GM21717 (cell line): ENCODE data around the gene TEX12.
"Not testable (repeated sequence)": the region's sequence is repeated elsewhere in the genome, so short reads cannot be mapped to it uniquely, and the experiment has no call there.

Source experiments
- ATAC-seq: cut with Tn5 transposase; IDR thresholded peaks from one replicate; pipeline ENCODE4 v1.9.1; 2021; ENCODE audit warnings: mild to moderate bottlenecking, moderate library complexity; ENCODE audit not compliant: unreplicated experiment

Gene TEX12

GRCh38 chr11:112163875-112164685 lies 3.1 kb upstream of the TEX12 start, which contains the start of gene IL18:
TSS of gene IL18 (minus strand) at chr11:112164094. CDS start at chr11:112155053, 9,041 bp downstream.
- no peak for ATAC-seq

DNA sequence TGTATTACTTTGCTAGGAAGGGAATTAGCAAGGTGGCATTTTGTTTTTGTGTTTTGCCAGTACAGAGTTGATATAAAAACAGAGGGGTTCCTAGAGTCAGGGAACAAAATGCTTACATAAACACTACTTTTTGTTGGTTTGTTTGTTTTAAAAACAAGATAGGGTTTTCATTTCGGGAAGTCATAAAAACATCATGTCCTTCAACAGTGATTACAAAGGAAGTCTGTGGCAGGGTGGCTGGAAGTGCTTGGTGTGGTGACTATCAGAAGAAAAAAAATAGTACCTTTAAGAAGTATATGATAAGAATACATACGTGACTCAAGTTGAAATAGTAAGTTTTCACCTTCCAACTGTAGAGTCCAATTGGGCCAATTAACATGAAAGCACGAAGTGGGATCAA lies 2.1 kb upstream of the TEX12 start:
- ATAC-seq: no peak

DNA sequence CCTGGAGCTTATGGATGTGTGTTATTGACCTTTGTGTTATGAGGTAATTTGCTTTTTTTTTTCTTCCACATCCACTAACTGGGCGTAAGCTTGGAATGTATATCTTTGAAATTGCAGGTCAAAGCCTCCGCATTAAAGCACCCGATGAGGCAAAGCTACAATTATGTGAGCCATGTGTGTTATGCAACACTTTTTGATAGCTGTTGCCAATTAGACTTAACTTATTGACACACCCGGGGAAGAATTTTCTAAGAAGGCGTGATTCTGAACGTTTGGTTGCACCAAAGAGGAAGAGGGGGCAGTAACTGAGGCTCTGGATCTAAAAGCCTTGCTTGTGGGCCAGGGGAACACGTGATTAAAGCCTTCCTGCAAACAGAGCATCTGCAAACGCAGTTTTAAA lies 610 bp upstream of the TEX12 start:
- ATAC-seq: no peak

DNA sequence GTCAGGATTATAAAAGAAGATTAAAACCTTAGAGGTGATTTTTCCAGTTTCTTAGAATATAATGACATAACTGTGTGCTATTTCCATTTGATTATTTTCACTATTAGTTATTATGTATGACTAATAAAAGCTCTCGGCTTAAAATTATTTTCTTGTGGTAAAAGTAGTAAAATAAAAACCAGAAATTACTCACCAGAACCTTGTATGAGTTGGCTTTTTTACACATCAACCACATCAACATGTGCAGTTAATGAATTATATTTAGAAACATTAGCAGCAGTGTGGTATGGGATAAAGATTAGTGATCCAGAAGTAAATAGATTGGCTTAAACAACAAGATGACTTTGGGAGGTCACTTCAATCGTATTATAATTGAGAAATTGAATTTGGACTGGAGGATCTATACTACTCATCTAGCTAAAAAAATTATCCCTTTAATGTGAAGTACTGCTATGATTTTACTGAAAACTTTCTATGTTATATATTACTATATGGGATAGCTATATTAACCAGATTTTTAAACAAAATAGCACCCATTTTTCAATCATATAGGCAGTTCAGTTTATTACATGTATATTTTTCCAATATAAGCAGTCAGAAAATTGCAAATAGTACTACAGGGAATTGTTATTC lies 5.3 kb downstream of the TEX12 start:
- peak; percentile 54 for ATAC-seq

GRCh38 chr11:112173152-112173551 lies 6.0 kb downstream of the TEX12 start:
- no peak for ATAC-seq

- ATAC-seq: no peak
Observed at GRCh38 chr11:112174789-112175598, 7.8 kb downstream of the TEX12 start, which contains the start of gene BCO2. TSS of gene BCO2 (plus strand) at chr11:112175512. CDS start at chr11:112175602, 90 bp downstream.

- ATAC-seq: no peak
Observed at GRCh38 chr11:112175599-112175952, 8.4 kb downstream of the TEX12 start.

- ATAC-seq: no peak
Observed at GRCh38 chr11:112176077-112176476, 8.9 kb downstream of the TEX12 start.

- ATAC-seq: no peak
Observed at GRCh38 chr11:112177589-112177988, 10.4 kb downstream of the TEX12 start.

DNA sequence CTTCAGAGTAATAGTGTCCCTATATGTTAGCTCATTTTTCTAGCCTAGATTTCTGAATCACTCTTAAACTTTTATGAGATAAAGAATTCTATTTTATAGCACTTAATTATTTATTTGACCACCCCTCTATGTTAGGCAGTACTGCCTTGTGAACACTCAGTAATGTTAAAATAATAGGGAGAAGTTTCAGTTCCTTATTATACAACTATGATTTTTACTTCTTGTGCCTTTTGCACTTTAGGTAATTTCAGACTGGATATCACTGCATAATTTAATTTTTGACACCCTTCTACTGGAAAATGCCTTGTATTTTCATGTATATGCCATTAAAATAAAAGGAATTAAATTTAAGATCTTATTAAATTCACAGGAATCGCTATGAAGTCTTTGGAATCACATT lies 11.3 kb downstream of the TEX12 start:
- ATAC-seq: no peak

DNA sequence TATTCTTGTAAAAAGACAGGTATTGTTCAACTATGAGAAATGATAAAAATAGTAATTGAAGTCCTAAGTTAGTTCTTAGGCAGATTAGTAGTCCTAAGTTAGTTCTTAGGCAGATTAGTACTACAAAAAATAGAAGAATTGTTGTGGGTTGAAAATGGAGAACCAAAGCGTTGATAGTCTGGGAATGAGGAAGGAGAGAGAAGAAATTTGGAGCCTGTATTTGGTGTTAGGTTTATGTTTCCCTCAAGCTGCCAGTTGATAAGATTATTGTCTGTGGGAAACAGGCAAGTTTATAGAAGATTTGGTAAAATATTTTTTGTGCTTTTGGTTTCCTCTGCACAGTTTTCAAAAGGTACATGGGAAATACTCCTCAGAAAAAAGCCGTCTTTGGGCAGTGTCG lies 11.8 kb downstream of the TEX12 start:
- ATAC-seq: no peak

GRCh38 chr11:112179601-112180000 lies 12.4 kb downstream of the TEX12 start:
- ATAC-seq: peak; percentile 75

DNA sequence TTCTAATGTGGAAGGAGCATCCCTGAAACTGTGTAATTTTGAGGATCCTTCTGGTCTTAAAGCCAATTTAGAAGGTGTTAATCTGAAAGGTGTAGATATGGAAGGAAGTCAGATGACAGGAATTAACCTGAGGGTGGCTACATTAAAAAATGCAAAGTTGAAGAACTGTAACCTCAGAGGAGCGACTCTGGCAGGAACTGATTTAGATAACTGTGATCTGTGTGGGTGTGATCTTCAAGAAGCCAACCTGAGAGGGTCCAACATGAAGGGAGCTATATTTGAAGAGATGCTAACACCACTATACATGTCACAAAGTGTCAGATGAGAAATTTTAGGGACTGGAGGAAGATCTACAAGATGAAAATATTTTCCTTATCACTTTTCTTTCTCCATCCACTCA lies 15.7 kb downstream of the TEX12 start:
- no peak for ATAC-seq

DNA sequence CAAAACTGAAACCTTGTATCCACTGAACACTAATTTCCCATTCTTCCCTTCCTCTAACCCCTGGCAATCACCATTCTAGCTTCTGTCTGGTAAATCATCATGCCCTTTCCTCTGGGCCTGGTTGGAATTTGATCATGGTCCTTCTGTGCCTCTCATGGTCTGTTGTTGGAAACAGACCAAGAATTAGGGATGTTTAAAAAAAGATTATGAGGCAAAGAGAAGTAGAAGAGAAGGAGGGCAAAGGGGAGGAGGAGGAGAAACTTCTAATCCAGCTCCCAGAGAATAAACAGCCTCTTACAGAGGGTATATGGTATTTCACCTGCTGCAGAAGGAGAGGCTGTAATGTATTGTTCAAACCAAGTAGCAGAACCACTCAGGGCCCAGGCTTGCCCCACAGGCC lies 18.7 kb downstream of the TEX12 start:
- ATAC-seq: no peak

DNA sequence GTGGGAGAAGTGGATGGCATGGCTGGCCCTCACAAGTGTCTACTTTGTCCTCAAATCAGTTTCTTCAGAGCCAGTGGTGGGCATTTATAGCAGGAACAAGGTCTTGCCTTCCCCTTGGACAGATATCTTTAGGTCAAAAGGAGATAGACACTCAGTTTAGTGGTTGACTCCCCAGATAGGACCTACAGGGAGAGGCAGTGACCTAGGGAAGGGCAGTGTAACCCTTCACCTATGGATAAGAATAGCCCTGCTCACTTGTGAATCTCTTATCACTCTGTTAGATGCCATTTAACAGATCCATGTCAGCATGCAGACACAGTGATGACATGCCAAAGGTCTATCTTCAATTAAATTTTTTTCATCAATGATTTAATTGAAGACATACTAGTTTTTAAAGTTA lies 19.1 kb downstream of the TEX12 start:
- ATAC-seq: no peak

DNA sequence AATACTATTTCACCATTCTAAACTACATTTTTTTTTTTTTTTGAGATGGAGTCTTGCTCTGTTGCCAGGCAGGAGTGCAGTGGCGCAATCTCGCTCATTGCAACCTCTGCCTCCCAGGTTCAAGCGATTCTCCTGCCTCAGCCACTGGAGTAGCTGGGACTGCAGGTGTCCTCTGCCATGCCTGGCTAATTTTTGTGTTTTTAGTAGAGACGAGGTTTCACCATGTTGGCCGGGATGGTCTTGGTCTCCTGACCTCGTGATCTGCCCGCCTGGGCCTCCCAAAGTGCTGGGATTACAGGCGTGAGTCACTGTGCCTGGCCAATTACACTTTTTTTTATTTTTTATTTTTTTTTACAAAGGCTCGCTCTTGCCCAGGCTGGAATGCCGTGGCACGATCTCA lies 27.9 kb downstream of the TEX12 start:
- not testable (repeated sequence) for ATAC-seq

GRCh38 chr11:112195951-112196351 lies 28.8 kb downstream of the TEX12 start:
- no peak for ATAC-seq

- ATAC-seq: no peak
Observed at GRCh38 chr11:112196519-112197087, 29.4 kb downstream of the TEX12 start.

GRCh38 chr11:112199101-112199500 lies 31.9 kb downstream of the TEX12 start:
- not testable (repeated sequence) for ATAC-seq

DNA sequence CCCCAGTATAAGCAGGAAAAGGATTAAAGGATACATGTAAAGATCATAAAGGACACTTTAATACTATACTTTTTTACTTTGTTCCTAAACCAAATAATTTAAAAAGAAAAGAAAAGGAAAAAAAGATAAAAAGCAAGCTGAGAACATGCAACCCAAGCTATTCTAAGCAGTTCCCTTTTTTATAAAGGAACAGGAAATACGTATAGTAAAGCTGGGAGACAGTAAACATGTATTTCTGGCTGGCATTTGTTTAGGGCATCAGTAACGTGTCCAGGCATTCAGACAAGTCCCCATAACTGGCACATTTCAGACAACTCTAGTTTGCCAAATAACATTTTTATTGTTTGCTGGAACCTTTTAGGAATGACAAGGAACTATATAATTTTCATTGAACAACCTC lies 33.1 kb downstream of the TEX12 start:
- ATAC-seq: no peak

DNA sequence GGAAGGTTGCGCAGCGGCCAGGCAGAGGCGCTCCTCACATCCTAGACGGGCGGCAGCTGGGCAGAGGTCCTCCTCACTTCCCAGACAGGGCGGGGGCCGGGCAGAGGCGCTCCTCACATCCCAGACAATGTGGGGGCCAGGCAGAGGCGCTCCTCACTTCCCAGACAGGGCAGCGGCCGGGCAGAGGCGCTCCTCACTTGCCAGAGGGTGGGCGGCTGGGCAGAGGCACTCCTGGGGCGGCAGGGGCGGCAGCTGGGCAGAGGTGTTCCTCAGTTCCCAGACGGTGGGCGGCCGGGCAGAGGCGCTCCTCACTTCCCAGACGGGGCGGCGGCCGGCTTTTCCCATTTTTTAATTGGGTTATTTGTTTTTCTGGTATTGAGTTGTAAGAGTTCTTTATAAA lies 38.9 kb downstream of the TEX12 start:
- ATAC-seq: no peak
